ENCODE results near the gene ADGRE1. TPM values are rescaled to one million over a fixed set of nuclear protein-coding genes. Genes with fewer than 3 reads are reported as not detected.

Gene ADGRE1
- total and polyA plus RNA-seq, 2 of the 13 experiments (the other 11 are each of a cell fraction or from before 2014, with no cell fraction given), result not detected

DNA sequence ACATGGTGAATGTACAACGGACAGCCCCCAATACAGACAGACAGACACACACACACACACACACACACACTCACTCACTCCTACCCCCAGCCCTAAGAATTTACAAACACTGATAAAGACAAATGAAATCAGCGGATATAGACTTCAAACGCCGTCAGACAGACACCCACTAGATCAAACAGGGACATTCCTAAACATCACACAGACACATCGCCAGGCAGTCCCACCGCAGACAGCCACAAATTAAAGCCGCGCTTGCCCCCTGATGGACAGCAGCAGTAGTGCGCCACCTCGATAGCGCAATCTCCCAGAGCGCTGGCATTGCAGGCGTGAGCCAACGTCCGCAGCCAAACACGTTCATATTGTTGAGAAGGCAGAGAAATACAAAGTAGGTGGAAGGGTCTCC lies 24.7 kb upstream of the ADGRE1 start (continued):
- TF ChIP-seq, protein P1, sequence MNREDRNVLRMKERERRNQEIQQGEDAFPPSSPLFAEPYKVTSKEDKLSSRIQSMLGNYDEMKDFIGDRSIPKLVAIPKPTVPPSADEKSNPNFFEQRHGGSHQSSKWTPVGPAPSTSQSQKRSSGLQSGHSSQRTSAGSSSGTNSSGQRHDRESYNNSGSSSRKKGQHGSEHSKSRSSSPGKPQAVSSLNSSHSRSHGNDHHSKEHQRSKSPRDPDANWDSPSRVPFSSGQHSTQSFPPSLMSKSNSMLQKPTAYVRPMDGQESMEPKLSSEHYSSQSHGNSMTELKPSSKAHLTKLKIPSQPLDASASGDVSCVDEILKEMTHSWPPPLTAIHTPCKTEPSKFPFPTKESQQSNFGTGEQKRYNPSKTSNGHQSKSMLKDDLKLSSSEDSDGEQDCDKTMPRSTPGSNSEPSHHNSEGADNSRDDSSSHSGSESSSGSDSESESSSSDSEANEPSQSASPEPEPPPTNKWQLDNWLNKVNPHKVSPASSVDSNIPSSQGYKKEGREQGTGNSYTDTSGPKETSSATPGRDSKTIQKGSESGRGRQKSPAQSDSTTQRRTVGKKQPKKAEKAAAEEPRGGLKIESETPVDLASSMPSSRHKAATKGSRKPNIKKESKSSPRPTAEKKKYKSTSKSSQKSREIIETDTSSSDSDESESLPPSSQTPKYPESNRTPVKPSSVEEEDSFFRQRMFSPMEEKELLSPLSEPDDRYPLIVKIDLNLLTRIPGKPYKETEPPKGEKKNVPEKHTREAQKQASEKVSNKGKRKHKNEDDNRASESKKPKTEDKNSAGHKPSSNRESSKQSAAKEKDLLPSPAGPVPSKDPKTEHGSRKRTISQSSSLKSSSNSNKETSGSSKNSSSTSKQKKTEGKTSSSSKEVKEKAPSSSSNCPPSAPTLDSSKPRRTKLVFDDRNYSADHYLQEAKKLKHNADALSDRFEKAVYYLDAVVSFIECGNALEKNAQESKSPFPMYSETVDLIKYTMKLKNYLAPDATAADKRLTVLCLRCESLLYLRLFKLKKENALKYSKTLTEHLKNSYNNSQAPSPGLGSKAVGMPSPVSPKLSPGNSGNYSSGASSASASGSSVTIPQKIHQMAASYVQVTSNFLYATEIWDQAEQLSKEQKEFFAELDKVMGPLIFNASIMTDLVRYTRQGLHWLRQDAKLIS (CRISPR knock-in tag; IDR thresholded peaks at IDR 0.05), result no peak
- TF ChIP-seq, protein P2, sequence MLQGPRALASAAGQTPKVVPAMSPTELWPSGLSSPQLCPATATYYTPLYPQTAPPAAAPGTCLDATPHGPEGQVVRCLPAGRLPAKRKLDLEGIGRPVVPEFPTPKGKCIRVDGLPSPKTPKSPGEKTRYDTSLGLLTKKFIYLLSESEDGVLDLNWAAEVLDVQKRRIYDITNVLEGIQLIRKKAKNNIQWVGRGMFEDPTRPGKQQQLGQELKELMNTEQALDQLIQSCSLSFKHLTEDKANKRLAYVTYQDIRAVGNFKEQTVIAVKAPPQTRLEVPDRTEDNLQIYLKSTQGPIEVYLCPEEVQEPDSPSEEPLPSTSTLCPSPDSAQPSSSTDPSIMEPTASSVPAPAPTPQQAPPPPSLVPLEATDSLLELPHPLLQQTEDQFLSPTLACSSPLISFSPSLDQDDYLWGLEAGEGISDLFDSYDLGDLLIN (CRISPR knock-in tag; IDR thresholded peaks at IDR 0.05; ENCODE audit: borderline replicate concordance), result no peak
- TF ChIP-seq RAD21 (CRISPR knock-in tag; IDR thresholded peaks at IDR 0.05) (peak; percentile 79), NR2F6 (IDR thresholded peaks at IDR 0.05) (no peak), NR2F6 (CRISPR knock-in tag; IDR thresholded peaks at IDR 0.05) (0 out of 2 replicates have a peak, but pooled peaks have one; percentile 29), CEBPG (CRISPR knock-in tag; IDR thresholded peaks at IDR 0.05) (peak; percentile 83), RXRB (CRISPR knock-in tag; IDR thresholded peaks at IDR 0.05; ENCODE audit: borderline replicate concordance) (0 out of 2 replicates have a peak, but pooled peaks have one; percentile 35), RCOR2 (CRISPR knock-in tag; IDR thresholded peaks at IDR 0.05) (0 out of 2 replicates have a peak, but pooled peaks have one; percentile 26)
- TF ChIP-seq, protein P3, sequence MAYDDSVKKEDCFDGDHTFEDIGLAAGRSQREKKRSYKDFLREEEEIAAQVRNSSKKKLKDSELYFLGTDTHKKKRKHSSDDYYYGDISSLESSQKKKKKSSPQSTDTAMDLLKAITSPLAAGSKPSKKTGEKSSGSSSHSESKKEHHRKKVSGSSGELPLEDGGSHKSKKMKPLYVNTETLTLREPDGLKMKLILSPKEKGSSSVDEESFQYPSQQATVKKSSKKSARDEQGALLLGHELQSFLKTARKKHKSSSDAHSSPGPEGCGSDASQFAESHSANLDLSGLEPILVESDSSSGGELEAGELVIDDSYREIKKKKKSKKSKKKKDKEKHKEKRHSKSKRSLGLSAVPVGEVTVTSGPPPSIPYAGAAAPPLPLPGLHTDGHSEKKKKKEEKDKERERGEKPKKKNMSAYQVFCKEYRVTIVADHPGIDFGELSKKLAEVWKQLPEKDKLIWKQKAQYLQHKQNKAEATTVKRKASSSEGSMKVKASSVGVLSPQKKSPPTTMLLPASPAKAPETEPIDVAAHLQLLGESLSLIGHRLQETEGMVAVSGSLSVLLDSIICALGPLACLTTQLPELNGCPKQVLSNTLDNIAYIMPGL (CRISPR knock-in tag; IDR thresholded peaks at IDR 0.05; ENCODE audit: borderline replicate concordance in 1 of 2, low read depth in 1 of 2), result peak in 1 of 2 experiments; percentile 34; a peak in 1 of 4 replicates
- TF ChIP-seq, protein P4, sequence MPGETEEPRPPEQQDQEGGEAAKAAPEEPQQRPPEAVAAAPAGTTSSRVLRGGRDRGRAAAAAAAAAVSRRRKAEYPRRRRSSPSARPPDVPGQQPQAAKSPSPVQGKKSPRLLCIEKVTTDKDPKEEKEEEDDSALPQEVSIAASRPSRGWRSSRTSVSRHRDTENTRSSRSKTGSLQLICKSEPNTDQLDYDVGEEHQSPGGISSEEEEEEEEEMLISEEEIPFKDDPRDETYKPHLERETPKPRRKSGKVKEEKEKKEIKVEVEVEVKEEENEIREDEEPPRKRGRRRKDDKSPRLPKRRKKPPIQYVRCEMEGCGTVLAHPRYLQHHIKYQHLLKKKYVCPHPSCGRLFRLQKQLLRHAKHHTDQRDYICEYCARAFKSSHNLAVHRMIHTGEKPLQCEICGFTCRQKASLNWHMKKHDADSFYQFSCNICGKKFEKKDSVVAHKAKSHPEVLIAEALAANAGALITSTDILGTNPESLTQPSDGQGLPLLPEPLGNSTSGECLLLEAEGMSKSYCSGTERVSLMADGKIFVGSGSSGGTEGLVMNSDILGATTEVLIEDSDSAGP (CRISPR knock-in tag; IDR thresholded peaks at IDR 0.05; ENCODE audit: borderline replicate concordance), result no peak
- TF ChIP-seq, protein P5, sequence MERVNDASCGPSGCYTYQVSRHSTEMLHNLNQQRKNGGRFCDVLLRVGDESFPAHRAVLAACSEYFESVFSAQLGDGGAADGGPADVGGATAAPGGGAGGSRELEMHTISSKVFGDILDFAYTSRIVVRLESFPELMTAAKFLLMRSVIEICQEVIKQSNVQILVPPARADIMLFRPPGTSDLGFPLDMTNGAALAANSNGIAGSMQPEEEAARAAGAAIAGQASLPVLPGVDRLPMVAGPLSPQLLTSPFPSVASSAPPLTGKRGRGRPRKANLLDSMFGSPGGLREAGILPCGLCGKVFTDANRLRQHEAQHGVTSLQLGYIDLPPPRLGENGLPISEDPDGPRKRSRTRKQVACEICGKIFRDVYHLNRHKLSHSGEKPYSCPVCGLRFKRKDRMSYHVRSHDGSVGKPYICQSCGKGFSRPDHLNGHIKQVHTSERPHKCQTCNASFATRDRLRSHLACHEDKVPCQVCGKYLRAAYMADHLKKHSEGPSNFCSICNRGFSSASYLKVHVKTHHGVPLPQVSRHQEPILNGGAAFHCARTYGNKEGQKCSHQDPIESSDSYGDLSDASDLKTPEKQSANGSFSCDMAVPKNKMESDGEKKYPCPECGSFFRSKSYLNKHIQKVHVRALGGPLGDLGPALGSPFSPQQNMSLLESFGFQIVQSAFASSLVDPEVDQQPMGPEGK (CRISPR knock-in tag; IDR thresholded peaks at IDR 0.05), result 0 out of 2 replicates have a peak, but pooled peaks have one; percentile 26
- TF ChIP-seq, protein P6, sequence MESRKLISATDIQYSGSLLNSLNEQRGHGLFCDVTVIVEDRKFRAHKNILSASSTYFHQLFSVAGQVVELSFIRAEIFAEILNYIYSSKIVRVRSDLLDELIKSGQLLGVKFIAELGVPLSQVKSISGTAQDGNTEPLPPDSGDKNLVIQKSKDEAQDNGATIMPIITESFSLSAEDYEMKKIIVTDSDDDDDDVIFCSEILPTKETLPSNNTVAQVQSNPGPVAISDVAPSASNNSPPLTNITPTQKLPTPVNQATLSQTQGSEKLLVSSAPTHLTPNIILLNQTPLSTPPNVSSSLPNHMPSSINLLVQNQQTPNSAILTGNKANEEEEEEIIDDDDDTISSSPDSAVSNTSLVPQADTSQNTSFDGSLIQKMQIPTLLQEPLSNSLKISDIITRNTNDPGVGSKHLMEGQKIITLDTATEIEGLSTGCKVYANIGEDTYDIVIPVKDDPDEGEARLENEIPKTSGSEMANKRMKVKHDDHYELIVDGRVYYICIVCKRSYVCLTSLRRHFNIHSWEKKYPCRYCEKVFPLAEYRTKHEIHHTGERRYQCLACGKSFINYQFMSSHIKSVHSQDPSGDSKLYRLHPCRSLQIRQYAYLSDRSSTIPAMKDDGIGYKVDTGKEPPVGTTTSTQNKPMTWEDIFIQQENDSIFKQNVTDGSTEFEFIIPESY (CRISPR knock-in tag; IDR thresholded peaks at IDR 0.05), result peak; percentile 98

Measured in HepG2 (cell line).